GM23248 (cell line): Measurements from ENCODE around the gene TMEM235. TPM values are rescaled to one million over a fixed set of nuclear protein-coding genes. Genes with fewer than 3 reads are reported as not detected.

Experiments
- DNase-seq: peaks from one replicate; pipeline ENCODE4 v3.0.0-alpha.2; 2015
- H2AFZ ChIP-seq: fragments of 200-600 bp; sonication (generic); 2 replicates; pipeline ENCODE4 v1.6.1; 2016; ENCODE audit warnings: antibody characterized with exemption
- H3F3A ChIP-seq: fragments of 200-600 bp; sonication (generic); 2 replicates; pipeline ENCODE4 v1.6.1; 2016; ENCODE audit warnings: mild to moderate bottlenecking, antibody characterized with exemption, mixed run types; ENCODE audit not compliant: insufficient read depth
- H3K27ac ChIP-seq: fragments of 200-600 bp; sonication (generic); 2 replicates; pipeline ENCODE4 v1.5.1; 2016; ENCODE audit warnings: mild to moderate bottlenecking
- H3K27me3 ChIP-seq: fragments of 200-600 bp; sonication (generic); replicated peaks from 2 replicates; pipeline ENCODE4 v1.6.1; 2016; ENCODE audit warnings: mild to moderate bottlenecking; ENCODE audit not compliant: insufficient read depth
- H3K36me3 ChIP-seq: fragments of 200-600 bp; sonication (generic); 2 replicates; pipeline ENCODE4 v1.6.1; 2016; ENCODE audit warnings: low read depth, mild to moderate bottlenecking
- H3K4me1 ChIP-seq: fragments of 200-600 bp; sonication (generic); 2 replicates; pipeline ENCODE4 v1.6.1; 2016; ENCODE audit warnings: mild to moderate bottlenecking; ENCODE audit not compliant: insufficient read depth
- H3K4me2 ChIP-seq: fragments of 200-600 bp; sonication (generic); one replicate; pipeline ENCODE4 v1.6.1; 2016; ENCODE audit warnings: mild to moderate bottlenecking; ENCODE audit not compliant: unreplicated experiment
- H3K4me3 ChIP-seq: fragments of 200-600 bp; sonication (generic); 2 replicates; pipeline ENCODE4 v1.5.1; 2016; ENCODE audit warnings: mild to moderate bottlenecking
- H3K79me2 ChIP-seq: fragments of 200-600 bp; sonication (generic); 2 replicates; pipeline ENCODE4 v1.6.1; 2016; ENCODE audit warnings: mild to moderate bottlenecking; ENCODE audit not compliant: insufficient read depth
- H3K9ac ChIP-seq: fragments of 200-600 bp; sonication (generic); 2 replicates; pipeline ENCODE4 v1.6.1; 2016; ENCODE audit warnings: mild to moderate bottlenecking
- H3K9me2 ChIP-seq: fragments of 200-600 bp; sonication (generic); 2 replicates; pipeline ENCODE4 v1.6.1; 2016; ENCODE audit warnings: mixed run types, mild to moderate bottlenecking, moderate library complexity; ENCODE audit not compliant: insufficient read depth
- H3K9me3 ChIP-seq: fragments of 200-600 bp; sonication (generic); one replicate; pipeline ENCODE4 v1.6.1; 2017; ENCODE audit warnings: low read depth
- H4K20me1 ChIP-seq: fragments of 200-600 bp; sonication (generic); 2 replicates; pipeline ENCODE4 v1.6.0; 2016; ENCODE audit not compliant: insufficient read depth
- EZH2 ChIP-seq: fragments of 200-600 bp; sonication (generic); IDR thresholded peaks from 2 replicates; pipeline ENCODE4 v1.6.1; 2018; ENCODE audit warnings: antibody characterized with exemption, mild to moderate bottlenecking; ENCODE audit not compliant: insufficient read depth, poor library complexity, severe bottlenecking
- EZH2phosphoT487 ChIP-seq: fragments of 200-600 bp; sonication (generic); IDR thresholded peaks from 2 replicates; pipeline ENCODE4 v1.6.1; 2018; ENCODE audit warnings: antibody characterized with exemption, moderate library complexity, mild to moderate bottlenecking, low read depth; ENCODE audit not compliant: insufficient read depth
- WGBS, 2 experiments: methylation state at CpG; one replicate each; pipeline ENCODE4 v1.1.6; 2015 to 2017; ENCODE audit warnings: low lambda C conversion rate in 2 of 2, low coverage in 1 of 2; ENCODE audit errors: missing lambda C conversion rate in 2 of 2; 5-methylcytosine and 5-hydroxymethylcytosine counted together
- in situ Hi-C: fragments of 300-500 bp; cut with MboI; formaldehyde crosslinking; loops from 2 replicates; pipeline ENCODE4 v1.15.0; 2020
- polyA plus RNA-seq: library from polyadenylated mRNA; unstranded; fragments of >200 nt; fragmentation: Nextera tagmentation; extraction: Ambion mirVana; gene quantifications from 2 replicates; pipeline ENCODE4 v1.2.1, GENCODE V29; 2016
- total RNA-seq: library from RNA; depleted of rRNA; stranded (reverse); fragments of >200 nt; shearing (Covaris generic); gene quantifications from 2 replicates; pipeline ENCODE4 v1.2.3, GENCODE V29; 2014

Gene TMEM235
- total and polyA plus RNA-seq, 2 experiments from 2014 or later: not detected

DNA sequence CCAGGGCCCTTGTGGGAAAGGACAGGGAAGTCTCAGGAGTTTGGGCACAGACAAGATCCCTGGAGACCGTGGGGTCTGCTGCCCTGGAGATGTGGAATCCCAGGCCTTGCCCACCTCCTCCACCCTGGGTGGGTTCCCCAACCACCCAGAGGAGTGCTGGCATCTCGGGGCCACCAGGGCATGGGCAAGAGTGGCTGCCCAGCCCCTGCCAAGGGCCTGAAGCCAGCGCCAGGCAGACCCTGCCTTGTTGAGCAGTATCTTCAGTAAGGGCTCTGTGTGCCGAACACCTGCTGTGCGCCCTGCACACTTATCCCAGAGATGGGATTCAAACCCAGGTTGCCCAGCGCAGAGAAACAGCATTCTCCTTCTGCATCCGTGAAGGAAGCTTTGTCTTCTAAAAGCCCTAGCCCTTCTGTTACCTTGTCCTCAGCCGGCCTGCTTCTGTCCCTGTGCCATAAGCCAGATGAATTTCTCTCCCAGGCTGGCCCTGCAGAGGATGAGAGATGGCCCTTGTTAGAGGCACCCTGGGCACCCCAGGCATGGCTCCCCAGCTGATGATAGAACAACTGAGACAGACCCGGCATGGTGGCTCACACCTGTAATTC is 32.4 kb downstream of the TMEM235 start:
- WGBS, 2 experiments: 79 to 84% methylated on average over 9 of the region's 9 CpGs
- H3K27me3 ChIP-seq: peaks cover under 1% of the 10 kb centered on the region; the same call in 1 of the 2 replicates

DNA sequence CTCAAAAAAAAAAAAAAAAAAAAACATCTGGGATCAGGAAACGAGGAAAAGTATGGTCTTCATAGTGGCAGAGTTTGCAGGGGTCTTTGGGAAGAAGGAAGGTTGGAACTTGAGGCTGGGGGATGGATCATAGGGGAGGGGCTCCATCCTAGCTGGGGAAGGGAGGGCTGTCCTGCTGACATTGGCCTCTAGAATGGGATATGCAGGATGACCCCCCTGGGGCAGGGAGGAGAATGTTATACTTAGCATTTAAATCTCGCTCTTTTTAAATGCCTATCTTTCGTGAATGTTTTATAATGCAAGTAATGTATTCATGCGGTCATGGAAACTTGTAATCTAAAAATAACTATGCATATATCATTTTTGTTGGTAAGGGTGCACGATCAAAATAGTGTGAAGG is 33.2 kb downstream of the TMEM235 start:
- 80 to 82% methylated on average over 5 of the region's 5 CpGs for WGBS, 2 experiments

More for the DNA sequence above, 32.4 kb downstream of the TMEM235 start:
- no peaks in the 10 kb centered on the region for H4K20me1 ChIP-seq
- no peak overlapping the region for H2AFZ ChIP-seq
- no peaks in the 10 kb centered on the region for H3K9me2 ChIP-seq
- H3K79me2 ChIP-seq: no peaks in the 10 kb centered on the region
- in situ Hi-C loops: no loop called here
- TF ChIP-seq EZH2phosphoT487: no peak
- no peak for TF ChIP-seq EZH2
- H3K4me3 ChIP-seq: no peak overlapping the region
- no peaks in the 10 kb centered on the region for H3K36me3 ChIP-seq
- H3K27ac ChIP-seq: no peak overlapping the region
- no peaks in the 10 kb centered on the region for H3K9me3 ChIP-seq
- no peak for DNase-seq
- H3K4me2 ChIP-seq: no peak overlapping the region
- no peaks in the 10 kb centered on the region for H3K4me1 ChIP-seq
- no peaks in the 10 kb centered on the region for H3F3A ChIP-seq
- H3K9ac ChIP-seq: no peak overlapping the region

DNA sequence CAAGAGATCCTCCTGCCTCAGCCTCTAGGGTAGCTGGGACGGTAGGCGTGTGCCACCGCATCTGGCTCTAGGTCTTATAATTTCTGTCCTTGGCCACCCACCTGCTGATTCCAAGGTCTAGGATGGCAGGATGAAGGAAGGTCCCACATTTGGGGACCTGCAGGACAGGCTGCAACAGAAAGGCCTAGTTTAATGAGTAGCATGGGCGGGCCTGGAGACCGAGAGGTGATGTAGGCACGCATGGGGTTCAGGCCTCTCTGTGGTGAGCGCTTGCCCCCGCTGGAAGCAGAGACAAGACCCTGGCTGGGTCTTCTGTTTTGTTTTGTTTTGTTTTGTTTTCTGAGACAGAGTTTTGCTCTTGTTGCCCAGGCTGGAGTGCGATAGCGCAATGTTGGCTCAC is 33.7 kb downstream of the TMEM235 start:
- no peak for TF ChIP-seq EZH2
- TF ChIP-seq EZH2phosphoT487: no peak
- in situ Hi-C loops: no loop called here
- DNase-seq: no peak
- Histone ChIP-seq H2AFZ (no peak overlapping the region), H3K9me2 (no peaks in the 10 kb centered on the region), H3K27ac (no peak overlapping the region), H3K4me2 (no peak overlapping the region), H3K27me3 (peaks cover 13% of the 10 kb centered on the region), H3K9me3 (no peaks in the 10 kb centered on the region), H3F3A (no peaks in the 10 kb centered on the region), H4K20me1 (no peaks in the 10 kb centered on the region), H3K36me3 (no peaks in the 10 kb centered on the region), H3K4me3 (no peak overlapping the region), H3K4me1 (no peaks in the 10 kb centered on the region), H3K79me2 (no peaks in the 10 kb centered on the region), H3K9ac (no peak overlapping the region)
- 83 to 86% methylated on average over 10 of the region's 10 CpGs for WGBS, 2 experiments

More for the DNA sequence above, 33.2 kb downstream of the TMEM235 start:
- Histone ChIP-seq H4K20me1 (no peaks in the 10 kb centered on the region), H3K4me3 (no peak overlapping the region), H3K27ac (no peak overlapping the region), H3K9me3 (no peaks in the 10 kb centered on the region), H3K4me2 (no peak overlapping the region), H2AFZ (no peak overlapping the region), H3K4me1 (no peaks in the 10 kb centered on the region), H3K79me2 (no peaks in the 10 kb centered on the region), H3F3A (no peaks in the 10 kb centered on the region), H3K9me2 (no peaks in the 10 kb centered on the region), H3K36me3 (no peaks in the 10 kb centered on the region), H3K9ac (no peak overlapping the region), H3K27me3 (peaks cover 8% of the 10 kb centered on the region)
- in situ Hi-C loops: no loop called here
- DNase-seq: no peak
- TF ChIP-seq EZH2: no peak
- TF ChIP-seq EZH2phosphoT487: no peak

DNA sequence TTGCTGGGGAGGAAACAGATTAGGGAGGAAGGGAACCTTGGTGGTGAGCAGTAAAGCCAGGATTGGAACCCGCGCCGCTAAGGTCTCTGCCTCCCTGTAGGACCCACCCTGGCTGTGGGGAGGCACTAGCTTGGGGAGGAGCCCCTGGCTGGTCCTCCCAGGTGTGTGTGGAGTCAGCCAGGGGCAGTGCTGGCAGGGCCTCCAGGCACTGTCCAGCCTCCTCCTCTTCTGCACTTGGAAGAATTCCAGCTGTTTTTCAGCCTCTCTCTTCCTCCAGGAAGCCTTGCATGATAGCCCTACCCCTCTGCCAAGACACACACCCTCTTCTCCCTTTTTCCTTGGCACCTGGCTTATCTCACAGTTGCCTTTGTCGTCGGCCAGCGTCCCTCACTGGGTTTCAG is 34.8 kb downstream of the TMEM235 start:
- in situ Hi-C loops: no loop called here
- Histone ChIP-seq H4K20me1 (no peaks in the 10 kb centered on the region), H3K9ac (no peak overlapping the region), H3K27me3 (peaks cover 24% of the 10 kb centered on the region), H3K79me2 (no peaks in the 10 kb centered on the region), H3K36me3 (no peaks in the 10 kb centered on the region), H3K9me2 (no peaks in the 10 kb centered on the region), H3K4me1 (no peaks in the 10 kb centered on the region), H2AFZ (no peak overlapping the region), H3K9me3 (no peaks in the 10 kb centered on the region), H3K4me3 (no peak overlapping the region), H3F3A (no peaks in the 10 kb centered on the region), H3K4me2 (no peak overlapping the region), H3K27ac (no peak overlapping the region)
- 93% methylated on average over 6 of the region's 6 CpGs for WGBS, 2 experiments
- TF ChIP-seq EZH2phosphoT487: no peak
- TF ChIP-seq EZH2: no peak
- DNase-seq: no peak

DNA sequence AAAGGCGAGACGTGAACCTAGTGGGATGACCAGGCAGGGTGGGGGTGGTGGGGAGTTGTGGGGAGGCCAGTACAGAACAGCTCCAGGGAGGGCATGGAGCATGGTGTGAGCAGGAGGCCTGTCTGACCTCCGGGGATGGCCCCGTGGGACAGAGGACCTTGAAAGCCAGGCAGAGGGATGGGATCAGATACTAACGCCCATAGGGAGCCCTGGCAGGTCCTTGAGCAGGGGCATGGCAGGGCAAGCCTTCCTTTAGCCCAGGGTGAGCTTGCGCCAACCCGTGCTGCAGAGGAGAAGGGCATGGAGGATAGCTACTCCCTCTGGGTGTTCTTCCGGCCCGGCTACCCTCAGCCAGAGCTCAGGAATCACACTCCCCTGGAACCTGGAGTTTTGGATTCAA is 35.3 kb downstream of the TMEM235 start:
- no peaks in the 10 kb centered on the region for H3K36me3 ChIP-seq
- no peaks in the 10 kb centered on the region for H3K9me3 ChIP-seq
- TF ChIP-seq EZH2: no peak
- TF ChIP-seq EZH2phosphoT487: no peak
- no peaks in the 10 kb centered on the region for H4K20me1 ChIP-seq
- no peaks in the 10 kb centered on the region for H3K9me2 ChIP-seq
- H3K9ac ChIP-seq: no peak overlapping the region
- no peak for DNase-seq
- no peak overlapping the region for H3K4me2 ChIP-seq
- H3F3A ChIP-seq: no peaks in the 10 kb centered on the region
- H2AFZ ChIP-seq: no peak overlapping the region
- H3K79me2 ChIP-seq: no peaks in the 10 kb centered on the region
- in situ Hi-C loops: no loop called here
- H3K4me3 ChIP-seq: no peak overlapping the region
- H3K27me3 ChIP-seq: peaks cover 26% of the 10 kb centered on the region
- H3K4me1 ChIP-seq: no peaks in the 10 kb centered on the region
- WGBS, 2 experiments: 70 to 79% methylated on average over 8 to 9 of the region's 9 CpGs
- no peak overlapping the region for H3K27ac ChIP-seq
